GM12874 (cell line): ENCODE results near the gene SULT1E1.

ENCODE experiments used
- CTCF ChIP-seq: IDR thresholded peaks from 2 replicates; pipeline ENCODE4 v1.5.1; 2011; ENCODE audit warnings: low read depth, mild to moderate bottlenecking, control low read depth, low read length, moderate library complexity; ENCODE audit not compliant: insufficient read depth

SULT1E1 gene

DNA sequence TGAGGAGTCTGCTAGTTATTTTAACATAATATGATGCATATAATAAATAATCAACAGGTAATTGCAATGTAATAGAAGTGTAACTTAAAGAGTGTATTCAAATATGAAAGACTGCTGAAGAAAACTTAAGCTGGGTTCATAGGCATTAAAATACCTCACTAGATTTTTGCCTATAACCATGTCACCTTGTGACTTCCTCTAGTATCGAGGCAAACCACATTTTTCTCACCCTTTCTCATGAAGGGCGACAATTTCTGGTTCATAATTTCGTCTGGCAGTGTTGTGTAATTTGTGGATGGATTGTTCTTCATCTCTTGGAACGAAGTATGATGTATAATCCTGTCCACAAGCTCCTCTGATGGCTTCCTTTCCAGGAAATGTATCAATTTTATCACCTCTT, 16.0 kb downstream of the SULT1E1 start:
- TF ChIP-seq CTCF: no peak

DNA sequence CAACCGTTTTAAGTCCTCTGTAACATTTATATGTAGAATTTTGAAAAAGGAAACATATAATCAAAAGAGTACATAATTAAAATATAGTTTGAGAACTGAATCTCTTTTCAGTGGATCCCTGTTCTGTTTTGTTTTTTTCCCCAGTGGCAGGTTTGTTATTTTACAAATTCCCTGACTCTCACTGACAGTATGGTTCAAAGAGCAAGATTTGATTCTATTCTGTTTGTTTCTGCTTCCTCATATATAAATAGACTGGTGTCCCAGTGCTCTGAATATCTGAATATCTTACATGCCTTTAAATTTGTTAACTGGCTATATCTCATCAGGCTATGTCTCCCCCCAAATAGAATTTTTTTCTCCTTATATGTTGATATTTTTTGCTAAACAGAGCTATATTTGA, 16.6 kb downstream of the SULT1E1 start:
- TF ChIP-seq CTCF: no peak

GRCh38 chr4:69838977-69839376, 21.0 kb downstream of the SULT1E1 start:
- no peak for TF ChIP-seq CTCF

- TF ChIP-seq CTCF: no peak
Observed at GRCh38 chr4:69836287-69836686, 23.7 kb downstream of the SULT1E1 start.

DNA sequence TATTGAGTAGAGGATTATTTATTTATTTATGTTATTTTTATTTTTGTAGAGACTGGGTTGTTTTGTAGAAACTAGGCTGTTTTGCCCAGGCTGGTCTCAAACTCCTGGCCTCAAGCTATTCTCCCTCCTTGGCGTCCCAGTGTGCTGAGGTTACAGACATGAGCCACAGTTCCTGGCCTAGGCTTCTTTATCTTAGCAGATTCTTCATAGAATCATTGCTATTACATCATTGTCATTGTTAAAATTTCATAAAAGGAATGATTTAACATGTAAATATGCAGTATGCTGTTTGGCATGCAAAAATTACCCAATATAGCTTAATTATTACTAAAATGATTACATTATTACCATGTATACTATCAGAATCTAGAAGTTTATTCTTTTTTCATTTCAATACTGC, 24.2 kb downstream of the SULT1E1 start:
- TF ChIP-seq CTCF: no peak

GRCh38 chr4:69833251-69833650, 26.7 kb downstream of the SULT1E1 start:
- TF ChIP-seq CTCF: no peak

DNA sequence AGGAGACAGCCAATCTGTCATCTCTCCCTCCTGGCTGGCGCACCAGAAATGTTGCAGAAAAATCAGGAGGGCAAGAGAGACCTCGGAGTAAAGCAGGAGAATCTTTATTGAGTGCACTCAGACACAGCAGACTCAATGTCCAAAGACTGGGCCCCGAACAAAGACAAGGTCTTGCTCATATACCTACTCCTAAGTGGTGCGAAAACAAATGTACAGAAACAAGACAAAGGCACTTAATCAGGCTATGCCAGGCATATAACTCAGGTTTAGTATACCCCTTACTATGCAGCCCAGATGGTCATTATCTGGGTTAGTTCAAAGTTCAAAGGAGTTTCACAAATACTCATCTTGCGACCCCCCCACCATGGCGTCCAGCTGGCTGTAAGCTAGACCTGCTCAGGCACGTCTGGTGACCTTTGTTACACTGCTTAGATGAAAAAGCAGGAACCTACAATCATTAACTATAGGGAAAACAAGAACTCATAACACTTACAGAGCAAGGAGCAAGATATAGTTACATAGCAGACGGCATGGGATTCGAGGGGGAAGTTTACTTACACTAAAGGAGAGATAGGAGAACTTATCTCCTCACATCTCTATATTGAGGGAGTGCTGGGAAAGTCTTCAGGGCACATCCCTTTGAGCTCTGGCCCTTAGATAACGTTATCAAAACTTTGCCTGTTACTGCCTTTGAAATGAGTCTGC, 27.5 kb downstream of the SULT1E1 start:
- no peak for TF ChIP-seq CTCF
